Fibroblast of the aortic adventitia (primary cell): Measurements from ENCODE around the gene SEPTIN2. TPM values are rescaled to one million over a fixed set of nuclear protein-coding genes. Genes with fewer than 3 reads are reported as not detected.

Experiments used
- DNase-seq: peaks from one replicate; pipeline ENCODE4 v3.0.0-alpha.2; 2010; ENCODE audit warnings: low read depth
- H3K4me3 ChIP-seq: 2 replicates; pipeline ENCODE4 v1.5.1; 2011; ENCODE audit warnings: low read depth, mild to moderate bottlenecking, control low read depth, low read length, moderate library complexity
- total RNA-seq: library from RNA; depleted of rRNA; stranded (reverse); fragments of >200 nt; gene quantifications from 2 replicates; pipeline ENCODE4 v1.2.3, GENCODE V29; 2012; ENCODE audit warnings: low replicate concordance
- TF ChIP-seq, protein P1 (sequence below): IDR thresholded peaks from 2 replicates; pipeline ENCODE4 v1.5.1; 2011; ENCODE audit warnings: mild to moderate bottlenecking, low read length, control low read depth, inconsistent platforms; ENCODE audit not compliant: insufficient read depth

SEPTIN2 gene
- total RNA-seq: 472 and 546 TPM in 2 replicates

DNA sequence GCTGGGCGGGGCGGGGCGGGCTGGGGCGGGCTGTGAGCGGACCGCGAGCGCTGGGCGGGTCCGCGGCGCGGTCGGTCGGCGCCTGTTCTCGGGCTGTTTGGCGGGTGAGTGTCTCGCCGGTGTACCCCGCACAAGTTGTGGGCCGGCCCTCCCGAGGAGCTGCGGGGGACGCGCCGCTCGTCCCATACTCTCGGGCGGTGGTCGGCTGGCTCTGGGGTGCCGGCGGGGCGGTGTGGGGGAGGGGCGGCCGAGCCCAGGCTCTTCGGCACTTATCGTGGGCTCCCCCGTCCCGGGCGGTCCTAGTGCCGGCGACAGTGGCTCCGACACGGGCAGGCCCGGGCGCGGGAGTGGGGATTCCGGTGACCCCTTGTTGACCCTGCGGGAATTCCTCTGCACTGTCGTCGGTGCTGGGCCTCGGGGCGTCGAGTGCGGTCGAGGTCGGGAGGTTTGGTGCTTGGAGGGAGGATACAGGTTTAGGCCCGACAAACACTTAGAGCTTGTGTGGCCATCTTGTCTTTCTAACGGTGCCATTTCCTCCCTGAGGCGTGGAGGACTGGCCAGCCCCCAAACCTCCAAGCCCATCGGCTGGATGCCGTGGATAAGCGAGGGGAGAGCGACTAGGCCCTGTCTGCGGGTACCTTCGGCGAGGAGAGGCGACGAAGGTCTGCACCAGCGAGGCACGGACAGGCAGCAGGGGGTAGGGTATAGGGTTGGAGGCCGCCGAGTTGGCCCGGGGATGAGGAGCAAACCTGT, at the start of gene SEPTIN2:
Gene SEPTIN2, plus strand, starts transcription at position 47 of the 753 bp plus-strand sequence. CDS start 8,308 bp downstream, outside the sequence.
- DNase-seq: peak; percentile 60
- H3K4me3 ChIP-seq: peak within 1 kb of the TSS; percentile 98
- TF ChIP-seq, protein P1, sequence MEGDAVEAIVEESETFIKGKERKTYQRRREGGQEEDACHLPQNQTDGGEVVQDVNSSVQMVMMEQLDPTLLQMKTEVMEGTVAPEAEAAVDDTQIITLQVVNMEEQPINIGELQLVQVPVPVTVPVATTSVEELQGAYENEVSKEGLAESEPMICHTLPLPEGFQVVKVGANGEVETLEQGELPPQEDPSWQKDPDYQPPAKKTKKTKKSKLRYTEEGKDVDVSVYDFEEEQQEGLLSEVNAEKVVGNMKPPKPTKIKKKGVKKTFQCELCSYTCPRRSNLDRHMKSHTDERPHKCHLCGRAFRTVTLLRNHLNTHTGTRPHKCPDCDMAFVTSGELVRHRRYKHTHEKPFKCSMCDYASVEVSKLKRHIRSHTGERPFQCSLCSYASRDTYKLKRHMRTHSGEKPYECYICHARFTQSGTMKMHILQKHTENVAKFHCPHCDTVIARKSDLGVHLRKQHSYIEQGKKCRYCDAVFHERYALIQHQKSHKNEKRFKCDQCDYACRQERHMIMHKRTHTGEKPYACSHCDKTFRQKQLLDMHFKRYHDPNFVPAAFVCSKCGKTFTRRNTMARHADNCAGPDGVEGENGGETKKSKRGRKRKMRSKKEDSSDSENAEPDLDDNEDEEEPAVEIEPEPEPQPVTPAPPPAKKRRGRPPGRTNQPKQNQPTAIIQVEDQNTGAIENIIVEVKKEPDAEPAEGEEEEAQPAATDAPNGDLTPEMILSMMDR: no peak

DNA sequence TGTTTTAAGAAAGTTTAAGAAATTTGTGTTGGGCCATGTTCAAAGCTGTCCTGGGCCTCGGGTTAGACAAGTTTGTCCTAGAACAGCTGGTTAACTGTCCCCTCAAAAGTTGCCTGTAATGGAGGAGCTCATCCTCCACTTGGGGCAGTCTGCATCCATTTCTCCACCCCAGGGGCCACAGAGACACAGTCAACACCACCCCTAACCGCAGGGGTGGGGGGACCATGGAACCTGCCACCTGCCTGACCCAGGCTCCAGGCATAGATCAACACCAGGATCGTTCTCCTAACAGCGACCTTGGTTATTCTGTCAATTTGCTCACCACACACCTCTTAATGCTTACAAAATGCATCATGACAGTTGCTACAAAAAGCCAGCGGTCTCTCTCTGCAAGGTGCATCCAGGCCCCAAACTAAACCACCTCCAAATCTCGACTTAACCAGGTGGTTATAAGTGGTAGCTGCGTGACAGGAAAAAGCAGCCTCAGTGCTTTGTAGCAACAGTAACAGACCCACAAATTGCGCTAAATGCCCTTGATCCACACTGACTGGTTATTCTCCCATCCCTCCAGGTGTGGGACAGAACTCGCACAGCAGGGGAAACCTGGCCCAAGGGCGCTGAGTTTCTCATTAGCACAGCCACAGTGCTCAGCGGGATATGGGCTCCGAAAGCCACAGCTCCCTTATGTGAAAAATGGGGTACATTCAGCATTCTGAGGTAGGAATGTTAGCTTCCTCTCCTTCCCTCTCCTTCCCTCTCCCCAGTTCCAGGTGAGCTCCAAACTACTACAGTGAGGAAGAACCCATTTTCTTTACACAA, 48.3 kb upstream of the SEPTIN2 start:
- no peak for DNase-seq
- no peak overlapping the region for H3K4me3 ChIP-seq
- TF ChIP-seq, protein P1: no peak

DNA sequence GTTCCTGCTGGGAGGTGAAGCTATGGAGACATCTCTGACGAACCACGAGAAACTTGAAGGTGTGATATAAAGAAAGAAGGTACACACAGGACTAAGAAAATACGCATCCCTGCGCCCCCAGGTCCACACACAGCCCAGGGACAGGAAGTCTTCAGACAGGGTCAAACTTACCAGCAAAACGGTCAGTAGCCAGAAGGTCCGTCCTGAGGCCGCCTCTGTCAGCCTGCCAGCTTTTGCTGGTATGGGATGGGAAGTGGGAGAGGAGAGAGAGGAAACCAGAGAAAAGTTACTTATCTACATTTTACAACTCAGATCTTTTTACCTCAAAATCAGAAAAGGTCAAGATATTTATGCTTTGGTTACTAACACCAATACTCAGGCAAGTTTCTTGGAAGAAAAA, 47.4 kb upstream of the SEPTIN2 start:
- TF ChIP-seq, protein P1: no peak
- no peak overlapping the region for H3K4me3 ChIP-seq
- peak; percentile 28 for DNase-seq

DNA sequence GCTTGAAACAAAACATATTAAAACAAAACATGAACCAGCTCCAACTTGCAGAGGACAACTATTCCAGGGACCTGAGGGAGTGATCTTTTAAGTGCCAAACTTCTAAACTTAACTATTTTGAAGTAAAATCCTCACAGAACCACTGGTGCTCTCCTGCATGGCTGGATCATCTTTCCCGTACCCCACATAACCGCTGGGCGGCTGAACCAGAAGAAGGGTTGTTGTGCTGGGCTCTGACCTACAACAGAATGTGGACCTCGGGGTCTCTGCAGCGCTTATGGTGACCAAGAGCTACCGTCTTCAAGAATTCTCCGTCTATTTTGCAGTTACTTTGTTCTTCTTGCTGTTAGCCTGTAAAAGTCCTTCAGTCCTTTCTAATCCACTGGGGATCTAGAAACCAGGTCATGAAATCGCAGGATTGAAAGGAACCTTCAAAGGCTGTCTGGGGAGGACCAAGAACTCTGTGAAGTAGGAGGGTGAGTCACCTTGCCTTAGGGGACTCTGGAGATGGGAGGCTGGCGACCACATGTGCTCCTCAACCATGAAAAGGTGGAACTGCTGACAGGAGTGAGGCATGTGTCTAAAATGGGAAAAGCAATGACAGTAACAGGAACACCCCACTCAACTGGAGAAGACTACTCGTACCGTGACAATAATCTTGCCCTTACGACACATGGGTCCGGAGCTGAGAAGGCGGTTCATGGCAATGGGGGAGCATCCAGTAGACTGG, 46.8 kb upstream of the SEPTIN2 start:
- TF ChIP-seq, protein P1: no peak
- DNase-seq: peak; percentile 29

DNA sequence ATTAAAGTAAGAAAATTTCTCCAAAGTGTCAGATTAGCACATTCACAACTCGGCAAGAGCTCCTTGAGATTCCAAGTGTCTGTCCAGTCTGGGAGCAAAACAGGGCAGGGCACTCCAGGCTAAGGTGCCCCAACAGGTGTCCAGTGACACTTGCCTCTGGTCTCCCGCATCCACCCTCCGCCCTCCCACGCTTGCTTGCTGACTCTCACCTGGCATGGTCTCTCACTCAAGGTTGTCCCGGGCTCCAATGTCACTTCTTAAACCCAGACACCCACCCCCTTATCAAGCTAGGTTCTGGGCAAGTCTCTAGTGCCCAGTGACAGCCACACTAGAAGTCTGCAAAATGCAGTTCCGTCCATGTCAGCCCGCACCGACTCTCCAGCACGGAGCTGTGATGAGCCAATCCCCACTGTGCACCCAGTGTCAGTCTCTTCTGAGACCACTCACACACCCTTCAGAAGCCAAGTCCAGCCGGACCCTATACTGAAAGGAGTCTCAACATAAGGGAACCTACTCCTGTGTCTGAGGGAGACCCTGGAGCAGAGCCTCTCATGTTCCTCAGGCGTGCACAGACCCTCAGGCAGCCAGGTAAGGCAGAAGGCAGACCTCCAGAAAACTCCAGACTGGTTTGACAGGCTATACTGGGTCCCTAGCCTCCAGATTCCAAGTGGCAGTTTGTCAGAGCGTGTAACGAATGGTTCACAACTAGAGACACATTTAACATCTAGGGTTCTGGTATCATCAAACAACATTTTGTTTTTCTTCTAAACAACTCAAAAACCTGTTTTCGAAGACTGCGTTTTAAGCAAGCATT, 45.8 kb upstream of the SEPTIN2 start:
- peak overlapping the region; percentile 80 for H3K4me3 ChIP-seq
- no peak for DNase-seq
- TF ChIP-seq, protein P1: no peak

More for the DNA sequence above, 46.8 kb upstream of the SEPTIN2 start:
- peak overlapping the region; percentile 10 for H3K4me3 ChIP-seq

DNA sequence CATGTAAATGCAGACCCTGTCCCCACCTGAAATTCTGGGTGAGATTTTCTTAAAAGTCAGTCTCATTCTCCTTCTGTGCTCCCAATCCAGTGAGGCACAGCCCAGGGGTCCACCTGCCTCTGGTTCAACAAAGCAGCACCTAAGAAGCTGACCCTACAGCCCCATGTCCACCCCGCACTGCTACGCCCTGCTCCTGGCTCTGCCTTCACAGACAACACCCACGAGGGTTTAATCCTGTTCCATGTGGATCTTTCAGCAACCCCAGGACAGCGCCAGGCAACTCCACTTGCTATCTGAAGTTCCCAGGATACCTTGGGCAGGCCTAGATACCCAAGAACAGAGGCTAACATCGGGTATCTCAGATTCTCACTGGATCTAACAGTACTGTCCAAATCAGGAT, 45.2 kb upstream of the SEPTIN2 start:
- H3K4me3 ChIP-seq: peak overlapping the region; percentile 80
- TF ChIP-seq, protein P1: no peak
- peak; percentile 26 for DNase-seq
